H1 (cell line): Measurements from ENCODE around the gene EVI5.

Source experiments
- BRCA1 ChIP-seq: IDR thresholded peaks from 2 replicates; pipeline ENCODE4 v1.6.1; 2012; ENCODE audit warnings: low read depth, low read length, improper control_type of control experiment
- CREB1 ChIP-seq: IDR thresholded peaks from 2 replicates; pipeline ENCODE4 v1.6.1; 2012; ENCODE audit warnings: inconsistent platforms
- TF ChIP-seq, protein P1 (sequence below), 3 experiments: IDR thresholded peaks; 1 replicate in 2 of 3; 2 replicates in 1 of 3; pipeline versions ENCODE4 v1.5.1 to v1.6.1; 2011; ENCODE audit warnings: low read length in 3 of 3, mild to moderate bottlenecking in 3 of 3, inconsistent platforms in 2 of 3, low read depth in 1 of 3, moderate library complexity in 1 of 3; ENCODE audit not compliant: insufficient read depth in 1 of 3; ENCODE audit errors: control extremely low read depth in 1 of 3
- TF ChIP-seq, protein P2 (sequence below): IDR thresholded peaks from 2 replicates; pipeline ENCODE4 v1.6.1; 2011; ENCODE audit warnings: low read depth, mild to moderate bottlenecking, low read length; ENCODE audit not compliant: insufficient read depth
- TF ChIP-seq, protein P3 (sequence below): IDR thresholded peaks from 2 replicates; pipeline ENCODE4 v1.6.1; 2012; ENCODE audit warnings: low read length, inconsistent platforms

DNA sequence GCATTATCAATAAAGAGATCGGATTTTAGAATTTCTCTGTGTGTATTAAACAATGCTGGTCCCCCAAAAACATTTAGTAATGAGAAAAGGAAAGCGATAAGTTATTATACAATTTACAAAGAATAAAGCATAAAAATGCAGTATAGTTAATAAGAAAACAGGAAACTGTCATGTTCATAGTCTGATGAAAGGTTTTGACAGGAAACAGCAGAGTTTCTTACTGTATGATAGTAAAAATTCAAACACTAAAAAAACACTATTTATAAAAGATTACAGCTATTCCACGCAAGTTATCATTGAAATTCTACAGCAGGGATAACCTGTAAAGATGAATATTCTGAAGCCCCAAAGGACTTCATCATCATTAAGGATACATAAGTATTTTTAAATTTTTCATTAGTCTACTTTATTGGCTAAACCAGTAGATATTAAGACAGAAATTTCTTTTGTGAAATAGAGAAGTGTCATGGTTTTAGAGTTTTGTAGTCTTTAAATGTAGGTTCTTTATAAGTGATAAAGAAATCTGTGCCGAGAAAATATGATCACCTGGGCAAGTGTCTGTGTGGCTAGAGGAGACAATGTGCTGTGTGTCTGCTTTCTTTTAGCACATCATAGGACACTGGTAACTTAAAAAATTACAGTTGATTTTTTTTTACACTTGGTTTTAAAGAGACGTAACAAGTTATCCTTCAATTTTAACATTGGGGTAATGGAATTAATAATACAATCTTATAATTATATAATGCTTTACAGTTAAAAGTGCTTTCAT lies 248.5 kb downstream of the EVI5 start:
- TF ChIP-seq, protein P1, sequence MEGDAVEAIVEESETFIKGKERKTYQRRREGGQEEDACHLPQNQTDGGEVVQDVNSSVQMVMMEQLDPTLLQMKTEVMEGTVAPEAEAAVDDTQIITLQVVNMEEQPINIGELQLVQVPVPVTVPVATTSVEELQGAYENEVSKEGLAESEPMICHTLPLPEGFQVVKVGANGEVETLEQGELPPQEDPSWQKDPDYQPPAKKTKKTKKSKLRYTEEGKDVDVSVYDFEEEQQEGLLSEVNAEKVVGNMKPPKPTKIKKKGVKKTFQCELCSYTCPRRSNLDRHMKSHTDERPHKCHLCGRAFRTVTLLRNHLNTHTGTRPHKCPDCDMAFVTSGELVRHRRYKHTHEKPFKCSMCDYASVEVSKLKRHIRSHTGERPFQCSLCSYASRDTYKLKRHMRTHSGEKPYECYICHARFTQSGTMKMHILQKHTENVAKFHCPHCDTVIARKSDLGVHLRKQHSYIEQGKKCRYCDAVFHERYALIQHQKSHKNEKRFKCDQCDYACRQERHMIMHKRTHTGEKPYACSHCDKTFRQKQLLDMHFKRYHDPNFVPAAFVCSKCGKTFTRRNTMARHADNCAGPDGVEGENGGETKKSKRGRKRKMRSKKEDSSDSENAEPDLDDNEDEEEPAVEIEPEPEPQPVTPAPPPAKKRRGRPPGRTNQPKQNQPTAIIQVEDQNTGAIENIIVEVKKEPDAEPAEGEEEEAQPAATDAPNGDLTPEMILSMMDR (IDR thresholded peaks at IDR 0.05; ENCODE audit: control extremely low read depth in 1 of 3, insufficient read depth in 1 of 3, low read depth in 1 of 3, low read length in 3 of 3), result no peak
- TF ChIP-seq, protein P2, sequence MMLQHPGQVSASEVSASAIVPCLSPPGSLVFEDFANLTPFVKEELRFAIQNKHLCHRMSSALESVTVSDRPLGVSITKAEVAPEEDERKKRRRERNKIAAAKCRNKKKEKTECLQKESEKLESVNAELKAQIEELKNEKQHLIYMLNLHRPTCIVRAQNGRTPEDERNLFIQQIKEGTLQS, result no peak
- TF ChIP-seq CREB1 (no peak), BRCA1 (no peak)
- TF ChIP-seq, protein P3, sequence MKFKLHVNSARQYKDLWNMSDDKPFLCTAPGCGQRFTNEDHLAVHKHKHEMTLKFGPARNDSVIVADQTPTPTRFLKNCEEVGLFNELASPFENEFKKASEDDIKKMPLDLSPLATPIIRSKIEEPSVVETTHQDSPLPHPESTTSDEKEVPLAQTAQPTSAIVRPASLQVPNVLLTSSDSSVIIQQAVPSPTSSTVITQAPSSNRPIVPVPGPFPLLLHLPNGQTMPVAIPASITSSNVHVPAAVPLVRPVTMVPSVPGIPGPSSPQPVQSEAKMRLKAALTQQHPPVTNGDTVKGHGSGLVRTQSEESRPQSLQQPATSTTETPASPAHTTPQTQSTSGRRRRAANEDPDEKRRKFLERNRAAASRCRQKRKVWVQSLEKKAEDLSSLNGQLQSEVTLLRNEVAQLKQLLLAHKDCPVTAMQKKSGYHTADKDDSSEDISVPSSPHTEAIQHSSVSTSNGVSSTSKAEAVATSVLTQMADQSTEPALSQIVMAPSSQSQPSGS, result no peak
